ENCODE measurements around the gene COL9A2. TPM values are rescaled to one million over a fixed set of nuclear protein-coding genes. Genes with fewer than 3 reads are reported as not detected.

The COL9A2 gene
- total RNA-seq, 4 donors from 2014 or later, result 3.3 to 5.4 (median 3.6) TPM

- H3K27ac ChIP-seq, result no peak overlapping the region
- WGBS, result 100% methylated on average over 1 of the region's 1 CpG
Measured at GRCh38 chr1:40361201-40361600, 44.1 kb upstream of the COL9A2 start.

DNA sequence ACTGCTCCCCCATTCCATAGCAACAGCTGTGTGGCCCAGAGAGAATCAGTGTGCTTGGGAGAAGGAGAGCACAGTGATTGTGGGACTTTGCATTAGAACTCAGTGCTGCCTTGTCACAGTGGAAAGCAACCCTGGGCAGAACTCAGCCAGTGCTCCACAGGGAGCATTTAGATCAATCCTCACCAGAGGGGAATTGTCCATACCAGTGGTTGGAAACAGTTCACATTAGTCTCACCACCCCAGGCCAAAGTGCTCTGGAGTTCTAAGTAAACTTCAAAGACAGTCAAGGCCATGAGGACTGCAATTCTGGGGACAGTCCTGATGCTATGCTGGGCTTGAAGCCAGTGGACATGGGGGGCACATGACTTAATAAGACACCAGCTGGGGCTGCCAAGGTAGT lies 43.5 kb upstream of the COL9A2 start:
- Histone ChIP-seq H3K4me3 (no peak overlapping the region), H3K27me3 (no peaks in the 10 kb centered on the region), H3K36me3 (no peaks in the 10 kb centered on the region), H3K9me3 (peaks cover 9% of the 10 kb centered on the region), H3K4me1 (no peaks in the 10 kb centered on the region), H3K27ac (no peak overlapping the region)
- DNase-seq (ENCODE audit: low spot score in 2 of 2), result no peak
- TF ChIP-seq POLR2AphosphoS5 (IDR thresholded peaks at IDR 0.05), result no peak
- TF ChIP-seq EP300 (IDR thresholded peaks at IDR 0.05), result no peak
- TF ChIP-seq CTCF (IDR thresholded peaks at IDR 0.05), result no peak
- TF ChIP-seq POLR2A (IDR thresholded peaks at IDR 0.05), result no peak

More at GRCh38 chr1:40361201-40361600, 44.1 kb upstream of the COL9A2 start:
- Histone ChIP-seq H3K4me1 (no peaks in the 10 kb centered on the region), H3K9me3 (peaks cover 9% of the 10 kb centered on the region), H3K36me3 (no peaks in the 10 kb centered on the region), H3K4me3 (no peak overlapping the region), H3K27me3 (no peaks in the 10 kb centered on the region)
- DNase-seq (ENCODE audit: low spot score in 2 of 2), result no peak
- TF ChIP-seq POLR2AphosphoS5 (IDR thresholded peaks at IDR 0.05), result no peak
- TF ChIP-seq CTCF (IDR thresholded peaks at IDR 0.05), result no peak
- no peak for TF ChIP-seq POLR2A (IDR thresholded peaks at IDR 0.05)
- TF ChIP-seq EP300 (IDR thresholded peaks at IDR 0.05), result no peak

GRCh38 chr1:40357625-40358024 lies 40.5 kb upstream of the COL9A2 start:
- Histone ChIP-seq H3K36me3 (no peaks in the 10 kb centered on the region), H3K4me1 (no peaks in the 10 kb centered on the region), H3K4me3 (no peak overlapping the region), H3K27ac (no peak overlapping the region), H3K9me3 (peaks cover 9% of the 10 kb centered on the region), H3K27me3 (no peaks in the 10 kb centered on the region)
- no peak for DNase-seq (ENCODE audit: low spot score in 2 of 2)
- TF ChIP-seq POLR2AphosphoS5 (IDR thresholded peaks at IDR 0.05) (no peak), CTCF (IDR thresholded peaks at IDR 0.05) (no peak), EP300 (IDR thresholded peaks at IDR 0.05) (no peak), POLR2A (IDR thresholded peaks at IDR 0.05) (no peak)

DNA sequence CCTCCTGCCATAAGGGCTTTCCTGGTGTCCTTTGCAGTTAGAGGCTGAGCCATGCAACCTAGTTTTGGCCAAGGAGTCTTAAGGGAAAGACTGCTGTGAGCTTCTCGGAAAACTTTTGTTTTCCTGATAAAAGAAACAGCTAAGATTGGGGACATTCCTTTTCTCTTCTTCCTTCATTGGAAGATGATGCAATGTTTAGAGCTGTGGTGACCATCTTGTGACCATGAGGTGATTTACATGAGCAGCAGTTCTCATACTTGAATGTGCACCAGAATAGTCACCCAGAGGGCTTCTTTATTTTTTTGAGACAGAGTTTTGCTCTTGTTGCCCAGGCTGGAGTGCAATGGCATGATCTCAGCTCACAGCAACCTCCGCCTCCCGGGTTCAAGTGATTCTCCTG lies 36.0 kb upstream of the COL9A2 start:
- DNase-seq (ENCODE audit: low spot score in 2 of 2), result no peak
- Histone ChIP-seq H3K36me3 (no peaks in the 10 kb centered on the region), H3K4me1 (no peaks in the 10 kb centered on the region), H3K4me3 (no peak overlapping the region), H3K27me3 (no peaks in the 10 kb centered on the region), H3K9me3 (peaks cover 6% of the 10 kb centered on the region), H3K27ac (no peak overlapping the region)
- TF ChIP-seq CTCF (IDR thresholded peaks at IDR 0.05), result no peak
- TF ChIP-seq POLR2A (IDR thresholded peaks at IDR 0.05), result no peak
- no peak for TF ChIP-seq EP300 (IDR thresholded peaks at IDR 0.05)
- no peak for TF ChIP-seq POLR2AphosphoS5 (IDR thresholded peaks at IDR 0.05)
- WGBS, result 87% methylated on average over 3 of the region's 3 CpGs

GRCh38 chr1:40352126-40352525 lies 35.0 kb upstream of the COL9A2 start:
- no peaks in the 10 kb centered on the region for H3K36me3 ChIP-seq
- no peaks in the 10 kb centered on the region for H3K4me1 ChIP-seq
- no peaks in the 10 kb centered on the region for H3K27me3 ChIP-seq
- WGBS, result 76% methylated on average over 3 of the region's 3 CpGs
- no peak overlapping the region for H3K27ac ChIP-seq
- H3K9me3 ChIP-seq, result no peaks in the 10 kb centered on the region
- TF ChIP-seq POLR2AphosphoS5 (IDR thresholded peaks at IDR 0.05) (no peak), POLR2A (IDR thresholded peaks at IDR 0.05) (no peak), EP300 (IDR thresholded peaks at IDR 0.05) (no peak), CTCF (IDR thresholded peaks at IDR 0.05) (no peak)
- DNase-seq (ENCODE audit: low spot score in 2 of 2), result no peak
- no peak overlapping the region for H3K4me3 ChIP-seq

All from suprapubic skin (tissue), 4 donors.